AG04450 (cell line): ENCODE data around the gene C4BPA. TPM values are rescaled to one million over a fixed set of nuclear protein-coding genes. Genes with fewer than 3 reads are reported as not detected.

Experiments used
- CTCF ChIA-PET: fragments of 300-600, 350-600 bp; formaldehyde crosslinking; extraction: SDS; loops from one replicate; lab custom pipeline; 2022; ENCODE audit warnings: antibody characterized with exemption, inconsistent platforms; lab: Charles Lee
- POLR2A ChIA-PET: fragments of 350-600 bp; formaldehyde crosslinking; extraction: SDS; loops from one replicate; lab custom pipeline; 2021; ENCODE audit warnings: antibody characterized with exemption, inconsistent platforms; lab: Yijun Ruan, JAX
- DNase-seq: peaks from one replicate; pipeline ENCODE4 v3.0.0-alpha.2; 2011; ENCODE audit warnings: low read depth, low spot score
- H3K27ac ChIP-seq: one replicate; pipeline ENCODE4 v1.5.1; 2012; ENCODE audit warnings: low read depth, low read length, control low read depth
- H3K27me3 ChIP-seq: one replicate; pipeline ENCODE4 v1.6.0; 2012; ENCODE audit warnings: low read length; ENCODE audit not compliant: control insufficient read depth, insufficient read depth
- H3K4me3 ChIP-seq: 2 replicates; pipeline ENCODE4 v1.5.1; 2011; ENCODE audit warnings: mild to moderate bottlenecking, low read depth, low read length, control low read depth
- H3K9me3 ChIP-seq: 2 replicates; pipeline ENCODE4 v1.5.1; 2012; ENCODE audit warnings: low read length; ENCODE audit not compliant: control insufficient read depth, insufficient read depth
- polyA plus RNA-seq: library from polyadenylated mRNA; depleted of rRNA; stranded (reverse); fragments of >200 nt; gene quantifications from 2 replicates; pipeline ENCODE4 v1.2.3, GENCODE V29; 2011
- TF ChIP-seq, protein P1 (sequence below): IDR thresholded peaks from 2 replicates; pipeline ENCODE4 v1.5.1; 2011; ENCODE audit warnings: low read depth, low read length, control low read depth, inconsistent platforms

C4BPA gene
- polyA plus RNA-seq, 1 experiment, result not detected

DNA sequence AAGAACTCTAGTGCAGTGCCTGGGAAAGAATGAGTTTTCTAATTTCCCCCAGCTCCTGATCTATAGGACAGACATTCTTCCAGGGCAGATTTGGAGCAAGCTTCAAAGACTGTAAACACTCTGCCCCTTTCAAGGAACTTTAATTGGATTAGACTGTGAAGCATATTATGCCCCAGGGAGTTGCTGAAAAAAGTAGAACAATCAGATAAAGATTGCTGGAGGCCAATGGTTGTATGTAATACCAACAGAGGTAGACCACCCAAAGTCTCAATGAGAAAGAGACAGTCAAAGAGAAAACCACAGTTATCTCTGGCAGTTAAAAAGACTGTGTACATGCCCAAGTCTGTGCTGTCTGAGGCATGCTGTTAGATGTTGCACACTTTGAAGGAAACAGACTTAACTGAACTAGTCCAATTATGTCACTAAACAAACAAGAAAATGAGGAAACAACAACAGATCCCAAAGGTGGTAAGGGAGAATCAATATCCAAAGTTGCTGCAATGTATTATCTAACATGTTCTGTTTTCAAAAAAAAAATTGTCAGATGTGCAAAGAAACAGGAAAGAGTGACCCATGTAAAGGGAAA, 24.4 kb downstream of the C4BPA start:
- ChIA-PET POLR2A (no interaction called here), CTCF (interaction anchor here (0.6 kb wide), 1 partner anchor 584 kb away, joined by 3 read pairs; no protein-coding TSS in a partner anchor)
- no peaks in the 10 kb centered on the region for H3K27me3 ChIP-seq
- no peak overlapping the region for H3K27ac ChIP-seq
- no peak for DNase-seq
- no peak overlapping the region for H3K4me3 ChIP-seq
- no peaks in the 10 kb centered on the region for H3K9me3 ChIP-seq
- TF ChIP-seq, protein P1, sequence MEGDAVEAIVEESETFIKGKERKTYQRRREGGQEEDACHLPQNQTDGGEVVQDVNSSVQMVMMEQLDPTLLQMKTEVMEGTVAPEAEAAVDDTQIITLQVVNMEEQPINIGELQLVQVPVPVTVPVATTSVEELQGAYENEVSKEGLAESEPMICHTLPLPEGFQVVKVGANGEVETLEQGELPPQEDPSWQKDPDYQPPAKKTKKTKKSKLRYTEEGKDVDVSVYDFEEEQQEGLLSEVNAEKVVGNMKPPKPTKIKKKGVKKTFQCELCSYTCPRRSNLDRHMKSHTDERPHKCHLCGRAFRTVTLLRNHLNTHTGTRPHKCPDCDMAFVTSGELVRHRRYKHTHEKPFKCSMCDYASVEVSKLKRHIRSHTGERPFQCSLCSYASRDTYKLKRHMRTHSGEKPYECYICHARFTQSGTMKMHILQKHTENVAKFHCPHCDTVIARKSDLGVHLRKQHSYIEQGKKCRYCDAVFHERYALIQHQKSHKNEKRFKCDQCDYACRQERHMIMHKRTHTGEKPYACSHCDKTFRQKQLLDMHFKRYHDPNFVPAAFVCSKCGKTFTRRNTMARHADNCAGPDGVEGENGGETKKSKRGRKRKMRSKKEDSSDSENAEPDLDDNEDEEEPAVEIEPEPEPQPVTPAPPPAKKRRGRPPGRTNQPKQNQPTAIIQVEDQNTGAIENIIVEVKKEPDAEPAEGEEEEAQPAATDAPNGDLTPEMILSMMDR, result no peak

DNA sequence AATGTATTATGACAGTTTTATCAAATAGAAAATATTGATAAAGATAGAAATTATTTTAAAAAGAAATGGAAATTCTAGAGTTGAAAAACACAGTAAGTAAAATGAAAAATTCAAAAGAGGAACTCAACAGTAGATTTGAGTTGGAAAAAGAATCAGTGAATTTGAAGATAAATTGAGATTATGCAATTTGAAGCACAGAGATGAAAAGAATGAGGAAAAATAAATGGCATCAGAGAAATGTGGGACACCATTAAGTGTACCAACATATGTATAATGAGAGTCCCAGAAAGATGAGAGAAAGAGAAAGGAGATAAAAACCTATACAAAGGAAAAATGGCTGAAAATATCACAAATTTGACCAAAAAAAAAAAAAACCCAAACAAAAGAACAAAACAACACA, 25.0 kb downstream of the C4BPA start:
- CTCF ChIA-PET, result interaction anchor here (0.6 kb wide), 1 partner anchor 584 kb away, joined by 3 read pairs; no protein-coding TSS in a partner anchor
- Histone ChIP-seq H3K27me3 (no peaks in the 10 kb centered on the region), H3K9me3 (no peaks in the 10 kb centered on the region), H3K27ac (no peak overlapping the region), H3K4me3 (no peak overlapping the region)
- DNase-seq, result no peak
- POLR2A ChIA-PET, result no interaction called here
- TF ChIP-seq, protein P1, result no peak

DNA sequence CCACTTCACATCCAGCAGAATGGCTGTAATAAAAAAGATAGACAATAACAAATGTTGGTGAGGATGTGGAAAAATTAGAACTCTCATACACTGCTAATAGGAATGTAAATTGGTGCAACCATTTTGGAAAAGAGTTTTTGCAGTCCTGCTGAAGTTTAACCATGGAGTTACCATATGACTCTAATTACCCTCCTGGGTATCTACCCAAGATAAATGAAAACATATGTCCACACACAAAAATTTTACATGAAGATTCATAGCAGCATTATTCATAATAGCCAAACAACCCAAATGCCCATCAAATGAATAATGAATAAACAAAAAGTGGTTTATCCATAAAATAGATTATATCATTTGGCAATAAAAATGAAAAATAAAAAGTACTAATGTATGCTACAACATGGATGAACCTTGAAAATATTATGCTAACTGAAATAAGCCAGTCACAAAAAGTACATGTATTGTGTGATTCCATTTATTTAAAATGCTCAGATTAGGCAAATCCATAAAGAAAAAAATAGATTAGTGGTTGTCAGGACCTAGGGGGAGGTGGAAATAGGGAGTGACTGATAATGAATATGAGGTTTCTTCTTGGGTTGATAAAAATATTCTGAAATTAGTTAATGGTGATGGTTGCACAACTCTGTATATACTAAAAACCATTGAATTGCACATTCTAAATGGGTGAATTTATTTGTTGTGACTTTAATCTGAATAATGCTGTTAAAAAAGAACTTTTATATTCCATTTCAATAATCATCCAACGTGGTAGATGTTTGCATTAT, 26.4 kb downstream of the C4BPA start:
- no peak for DNase-seq
- H3K27ac ChIP-seq, result no peak overlapping the region
- CTCF ChIA-PET, result no interaction called here
- POLR2A ChIA-PET, result no interaction called here
- no peaks in the 10 kb centered on the region for H3K9me3 ChIP-seq
- no peak overlapping the region for H3K4me3 ChIP-seq
- no peaks in the 10 kb centered on the region for H3K27me3 ChIP-seq
- TF ChIP-seq, protein P1, result no peak

DNA sequence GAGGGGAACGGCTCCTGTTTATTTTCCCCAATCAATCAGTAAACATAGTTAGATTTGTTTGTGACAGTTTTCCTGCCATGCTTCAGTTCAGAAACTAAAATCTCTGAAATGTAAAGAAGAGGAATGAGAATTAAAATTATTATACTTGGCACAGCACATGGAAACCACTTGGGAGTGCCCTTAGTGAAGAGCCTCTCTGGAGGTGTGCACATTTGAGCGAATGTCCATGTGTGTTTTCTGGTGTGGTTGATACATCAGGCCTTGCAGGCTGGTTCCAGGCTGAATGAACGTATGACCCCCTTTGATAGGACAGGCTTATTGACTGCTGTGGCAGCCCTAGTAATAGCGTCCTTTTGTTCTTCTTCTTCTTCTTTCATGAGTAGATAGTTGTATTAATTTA, 27.1 kb downstream of the C4BPA start:
- TF ChIP-seq, protein P1, result no peak
- Histone ChIP-seq H3K9me3 (no peaks in the 10 kb centered on the region), H3K27me3 (no peaks in the 10 kb centered on the region), H3K27ac (no peak overlapping the region), H3K4me3 (no peak overlapping the region)
- no peak for DNase-seq
- POLR2A ChIA-PET, result no interaction called here
- CTCF ChIA-PET, result no interaction called here

DNA sequence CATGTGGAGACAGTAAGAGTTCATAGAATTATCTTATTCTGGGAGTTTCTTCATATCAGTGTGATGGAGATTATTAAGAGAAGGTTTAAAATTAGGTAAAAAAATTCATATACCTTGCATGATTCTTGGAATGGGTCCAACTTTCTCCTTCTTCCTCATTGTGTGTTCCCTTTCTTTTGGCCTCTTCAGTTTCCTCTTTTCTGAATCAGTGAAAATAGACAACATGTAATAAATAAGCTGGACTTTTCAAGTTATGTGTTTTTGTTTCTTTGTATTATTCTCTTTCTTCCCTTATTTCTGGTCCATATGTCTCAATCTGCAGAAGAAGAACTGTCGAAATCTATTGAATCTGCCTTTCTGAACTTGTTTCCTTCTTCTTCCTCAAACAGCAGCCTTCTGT, 30.5 kb downstream of the C4BPA start:
- DNase-seq, result no peak
- ChIA-PET CTCF (no interaction called here), POLR2A (no interaction called here)
- Histone ChIP-seq H3K9me3 (no peaks in the 10 kb centered on the region), H3K27ac (no peak overlapping the region), H3K4me3 (no peak overlapping the region), H3K27me3 (no peaks in the 10 kb centered on the region)
- TF ChIP-seq, protein P1, result no peak
